Adrenal gland (tissue), 12 donors: Measurements from ENCODE around the gene LPP. TPM values are rescaled to one million over a fixed set of nuclear protein-coding genes. Genes with fewer than 3 reads are reported as not detected.
A peak's percentile ranks its signal among the peaks of the same experiment; 100 is the strongest.

Source experiments
- DNase-seq, 7 donors: peaks; one replicate each; pipeline ENCODE4 v3.0.0-alpha.2; 2019 to 2020
- H3K27ac ChIP-seq, 5 donors: fragments of 200-600 bp; sonication (generic) in 4 of 5; 1 replicate in 3 of 5; 2 replicates in 2 of 5; pipeline versions ENCODE4 v1.5.1 to v1.8.0; 2016 to 2020; ENCODE audit warnings: mild to moderate bottlenecking in 1 of 5
- H3K27me3 ChIP-seq: fragments of 200-600 bp; 2 replicates; pipeline ENCODE4 v1.8.0; 2021
- H3K36me3 ChIP-seq, 2 donors: fragments of 200-600 bp; replicated peaks in 1 of 2; 1 replicate in 1 of 2; 2 replicates in 1 of 2; pipeline versions ENCODE4 v1.5.1 to v1.8.0; 2018 to 2022
- H3K4me1 ChIP-seq, 2 donors: fragments of 200-600 bp; replicated peaks in 1 of 2; 1 replicate in 1 of 2; 2 replicates in 1 of 2; pipeline versions ENCODE4 v1.5.1 to v1.8.0; 2018 to 2021
- H3K4me3 ChIP-seq, 4 donors: fragments of 200-600 bp; sonication (generic) in 3 of 4; one replicate each; pipeline ENCODE4 v1.5.1; 2016 to 2018
- H3K9me3 ChIP-seq, 3 donors: fragments of 200-600 bp; sonication (generic) in 1 of 3; replicated peaks in 1 of 3; 1 replicate in 2 of 3; 2 replicates in 1 of 3; pipeline versions ENCODE4 v1.5.1 to v1.8.0; 2016 to 2021
- CTCF ChIP-seq, 6 experiments: fragments of 450-650 bp in 4 of 6; fragments of 200-600 bp in 2 of 6; sonication (generic) in 1 of 6; IDR thresholded peaks; 1 replicate in 5 of 6; 2 replicates in 1 of 6; pipeline versions ENCODE4 v1.5.1 to v1.8.0; 2016 to 2021; ENCODE audit warnings: antibody characterized with exemption in 6 of 6, mild to moderate bottlenecking in 2 of 6, moderate library complexity in 1 of 6
- POLR2A ChIP-seq, 2 donors: fragments of 450-650 bp; IDR thresholded peaks; one replicate each; pipeline ENCODE4 v1.6.1; 2017; ENCODE audit warnings: antibody characterized with exemption in 2 of 2, mild to moderate bottlenecking in 2 of 2, moderate library complexity in 1 of 2
- WGBS, 4 donors: extraction: QIAGEN DNeasy Blood & Tissue Kit in 2 of 4; methylation state at CpG; one replicate each; pipeline versions ENCODE4 v1.1.5 to v1.1.7; 2013 to 2017; 5-methylcytosine and 5-hydroxymethylcytosine counted together
- intact Hi-C, 2 donors: fragments of 100-400 bp; cut with DNase I; formaldehyde crosslinking; loops; one replicate each; pipeline versions ENCODE4 v1.14.1 to v1.15.0; 2022 to 2023
- polyA plus RNA-seq, 3 donors: library from polyadenylated mRNA; stranded (reverse); fragments of 200-250 nt in 2 of 3; fragments of 350-450 nt in 1 of 3; fragmentation: Illumina TruSeq in 1 of 3; extraction: RNeasy Lipid Tissue Mini Kit (QIAGEN cat#74804) in 1 of 3; gene quantifications; one replicate each; pipeline ENCODE4 v1.2.3, GENCODE V29; 2013 to 2014
- total RNA-seq, 9 donors: library from RNA; depleted of rRNA in 4 of 9; stranded (reverse); fragments of >200 nt in 4 of 9; fragments of 120-200 nt in 1 of 9; fragmentation: NEBNext Ultra II Directional in 1 of 9; extraction: Animal tissue kit (Norgen Biotek cat#: 25700) in 1 of 9; gene quantifications; one replicate each; pipeline versions ENCODE4 v1.1.0 to v1.2.4, GENCODE V29; 2013 to 2023
- donor health status: healthy with polysubstance abuse.
- donor health status: Bipolar disorder and iron deficiency.
- donor health status: DM: yes; HTN: yes; CAD: no.
- donor health status: DM: no; HTN: no; CAD: no.
- donor health status: DM: no; HTN: no; CAD: no.
- donor health status: DM: yes; HTN: yes; CAD: no.

LPP gene
- total and polyA plus RNA-seq, 12 donors = 7.0 to 170 (median 101) TPM

- no peak overlapping the region for H3K4me3 ChIP-seq
- H3K27me3 ChIP-seq = no peaks in the 10 kb centered on the region
- H3K9me3 ChIP-seq = no peaks in the 10 kb centered on the region
- 73 to 87% (median 77%) methylated on average over 3 of the region's 3 CpGs for WGBS, 4 donors
- DNase-seq = peak in 4 of 7 donors; percentile 32 to 54 (median 51)
- no peak for TF ChIP-seq CTCF (IDR thresholded peaks at IDR 0.05)
- TF ChIP-seq POLR2A (IDR thresholded peaks at IDR 0.05) = no peak
- peaks cover 13 to 28% of the 10 kb centered on the region in 2 donors for H3K4me1 ChIP-seq
- H3K36me3 ChIP-seq = no peaks in the 10 kb centered on the region
- intact Hi-C loops = no loop called here
- H3K27ac ChIP-seq = no peak overlapping the region
These were observed 621.5 kb downstream of the LPP start for GRCh38 chr3:188775412-188775811.

GRCh38 chr3:188776447-188776846 is 622.5 kb downstream of the LPP start:
- DNase-seq = no peak
- H3K27ac ChIP-seq = no peak overlapping the region
- H3K36me3 ChIP-seq = no peaks in the 10 kb centered on the region
- TF ChIP-seq CTCF (IDR thresholded peaks at IDR 0.05) (no peak), POLR2A (IDR thresholded peaks at IDR 0.05) (no peak)
- H3K27me3 ChIP-seq = no peaks in the 10 kb centered on the region
- H3K9me3 ChIP-seq = no peaks in the 10 kb centered on the region
- peaks cover 13 to 37% of the 10 kb centered on the region in 2 donors for H3K4me1 ChIP-seq
- intact Hi-C loops = no loop called here
- WGBS, 4 donors = 40 to 60% (median 41%) methylated on average over 1 of the region's 1 CpG
- no peak overlapping the region for H3K4me3 ChIP-seq

GRCh38 chr3:188778091-188778852 is 624.3 kb downstream of the LPP start:
- H3K36me3 ChIP-seq = no peaks in the 10 kb centered on the region
- no peak for TF ChIP-seq CTCF (IDR thresholded peaks at IDR 0.05)
- no peak for TF ChIP-seq POLR2A (IDR thresholded peaks at IDR 0.05)
- H3K9me3 ChIP-seq = no peaks in the 10 kb centered on the region
- H3K4me1 ChIP-seq = peaks cover 7 to 42% of the 10 kb centered on the region in 2 donors
- no peaks in the 10 kb centered on the region for H3K27me3 ChIP-seq
- no peak for DNase-seq
- H3K4me3 ChIP-seq = no peak overlapping the region
- intact Hi-C loops = no loop called here
- 84 to 98% (median 89%) methylated on average over 1 of the region's 1 CpG for WGBS, 4 donors
- no peak overlapping the region for H3K27ac ChIP-seq

GRCh38 chr3:188779281-188779980 is 625.5 kb downstream of the LPP start:
- Histone ChIP-seq H3K9me3 (no peaks in the 10 kb centered on the region), H3K27ac (peak overlapping the region in 4 of 5 donors; percentile 42 to 69 (median 60)), H3K4me3 (no peak overlapping the region), H3K4me1 (peaks cover 7 to 41% of the 10 kb centered on the region in 2 donors), H3K27me3 (no peaks in the 10 kb centered on the region), H3K36me3 (no peaks in the 10 kb centered on the region)
- peak in 1 of 7 donors; percentile 30 for DNase-seq
- intact Hi-C loops = no loop called here
- WGBS, 4 donors = 58 to 70% (median 69%) methylated on average over 8 of the region's 8 CpGs
- no peak for TF ChIP-seq CTCF (IDR thresholded peaks at IDR 0.05)
- no peak for TF ChIP-seq POLR2A (IDR thresholded peaks at IDR 0.05)
